Liver (tissue), 9 donors: ENCODE results near the gene ACE2. TPM values are rescaled to one million over a fixed set of nuclear protein-coding genes. Genes with fewer than 3 reads are reported as not detected.

Source experiments
- DNase-seq: peaks from one replicate; pipeline ENCODE4 v3.0.0-alpha.2; 2017; ENCODE audit warnings: low spot score
- H3K27ac ChIP-seq, 2 donors: one replicate each; pipeline ENCODE4 v1.7.0; 2013; ENCODE audit warnings: inconsistent platforms in 2 of 2, low read length in 2 of 2, control low read depth in 1 of 2, low read depth in 1 of 2, mild to moderate bottlenecking in 1 of 2
- H3K27me3 ChIP-seq, 4 donors: one replicate each; pipeline versions ENCODE4 v1.6.1 to v1.7.0; 2013; ENCODE audit warnings: low read length in 3 of 4, inconsistent platforms in 1 of 4, mild to moderate bottlenecking in 1 of 4, moderate library complexity in 1 of 4; ENCODE audit not compliant: control insufficient read depth in 4 of 4, insufficient read depth in 4 of 4
- H3K36me3 ChIP-seq, 4 donors: one replicate each; pipeline versions ENCODE4 v1.6.1 to v1.7.0; 2013; ENCODE audit warnings: low read length in 3 of 4, mild to moderate bottlenecking in 3 of 4, low read depth in 1 of 4, moderate library complexity in 1 of 4; ENCODE audit not compliant: control insufficient read depth in 4 of 4, insufficient read depth in 3 of 4
- H3K4me1 ChIP-seq, 4 donors: one replicate each; pipeline versions ENCODE4 v1.6.1 to v1.7.0; 2013; ENCODE audit warnings: low read length in 3 of 4, mild to moderate bottlenecking in 3 of 4, moderate library complexity in 1 of 4; ENCODE audit not compliant: control insufficient read depth in 4 of 4, insufficient read depth in 4 of 4
- H3K4me3 ChIP-seq, 3 donors: one replicate each; pipeline versions ENCODE4 v1.6.1 to v1.7.0; 2013; ENCODE audit warnings: low read length in 3 of 3, control low read depth in 1 of 3, low read depth in 1 of 3, mild to moderate bottlenecking in 1 of 3
- H3K9ac ChIP-seq, 2 donors: one replicate each; pipeline ENCODE4 v1.7.0; 2013; ENCODE audit warnings: low read length in 2 of 2, mild to moderate bottlenecking in 2 of 2, moderate library complexity in 2 of 2, control low read depth in 1 of 2, low read depth in 1 of 2
- H3K9me3 ChIP-seq, 4 donors: one replicate each; pipeline versions ENCODE4 v1.6.1 to v1.7.0; 2013; ENCODE audit warnings: low read length in 3 of 4; ENCODE audit not compliant: control insufficient read depth in 4 of 4
- CTCF ChIP-seq: fragments of 150-350 bp; IDR thresholded peaks from 2 replicates; pipeline ENCODE4 v1.5.1; 2017; ENCODE audit warnings: improper control_type of control experiment, low read depth, low read length; ENCODE audit not compliant: missing input control
- EGR1 ChIP-seq, 2 donors: IDR thresholded peaks; 2 replicates each; pipeline ENCODE4 v1.6.1; 2016 to 2018; ENCODE audit warnings: antibody characterized with exemption in 2 of 2, low read depth in 2 of 2
- FOXA1 ChIP-seq: IDR thresholded peaks from 2 replicates; pipeline ENCODE4 v1.6.1; 2016; ENCODE audit warnings: antibody characterized with exemption
- FOXA2 ChIP-seq: IDR thresholded peaks from 2 replicates; pipeline ENCODE4 v1.6.1; 2016; ENCODE audit warnings: antibody characterized with exemption
- GABPA ChIP-seq, 2 donors: IDR thresholded peaks in 1 of 2; conservative IDR thresholded peaks in 1 of 2; 2 replicates each; pipeline ENCODE4 v1.6.1; 2016; ENCODE audit warnings: antibody characterized with exemption in 2 of 2, mild to moderate bottlenecking in 1 of 2, moderate library complexity in 1 of 2
- HNF4A ChIP-seq, 2 donors: conservative IDR thresholded peaks; 2 replicates each; pipeline ENCODE4 v1.6.1; 2016; ENCODE audit warnings: antibody characterized with exemption in 2 of 2, mild to moderate bottlenecking in 2 of 2
- HNF4G ChIP-seq: IDR thresholded peaks from 2 replicates; pipeline ENCODE4 v1.6.1; 2016; ENCODE audit warnings: antibody characterized with exemption
- JUND ChIP-seq, 2 donors: IDR thresholded peaks; 2 replicates each; pipeline ENCODE4 v1.6.1; 2016; ENCODE audit warnings: antibody characterized with exemption in 2 of 2
- NR2F2 ChIP-seq: IDR thresholded peaks from 2 replicates; pipeline ENCODE4 v1.6.1; 2016; ENCODE audit warnings: antibody characterized with exemption
- RAD21 ChIP-seq, 2 donors: IDR thresholded peaks; 2 replicates each; pipeline ENCODE4 v1.6.1; 2016; ENCODE audit warnings: antibody characterized with exemption in 2 of 2, mild to moderate bottlenecking in 2 of 2
- RXRA ChIP-seq, 2 donors: IDR thresholded peaks; 2 replicates each; pipeline ENCODE4 v1.6.1; 2017 to 2018; ENCODE audit warnings: antibody characterized with exemption in 2 of 2, mild to moderate bottlenecking in 1 of 2
- SP1 ChIP-seq: IDR thresholded peaks from 2 replicates; pipeline ENCODE4 v1.6.1; 2018; ENCODE audit warnings: antibody characterized with exemption, mild to moderate bottlenecking
- TAF1 ChIP-seq: conservative IDR thresholded peaks from 2 replicates; pipeline ENCODE4 v1.6.1; 2016; ENCODE audit warnings: antibody characterized with exemption, mild to moderate bottlenecking
- YY1 ChIP-seq: IDR thresholded peaks from 2 replicates; pipeline ENCODE4 v1.6.1; 2016; ENCODE audit warnings: antibody characterized with exemption, mild to moderate bottlenecking
- WGBS: extraction: QIAGEN DNeasy Blood & Tissue Kit; methylation state at CpG from one replicate; pipeline ENCODE4 v1.1.7; 2013; 5-methylcytosine and 5-hydroxymethylcytosine counted together
- polyA plus RNA-seq, 2 donors: library from polyadenylated mRNA; stranded (reverse) in 1 of 2; unstranded in 1 of 2; fragments of 200-250 nt in 1 of 2; fragments of >200 nt in 1 of 2; fragmentation: Nextera tagmentation in 1 of 2; extraction: Ambion mirVana in 1 of 2; gene quantifications; one replicate each; pipeline versions ENCODE4 v1.2.1 to v1.2.3, GENCODE V29; 2013 to 2015
- total RNA-seq, 2 donors: library from RNA; depleted of rRNA; stranded (reverse); fragments of >200 nt; gene quantifications; one replicate each; pipeline ENCODE4 v1.2.3, GENCODE V29; 2014
- TF ChIP-seq, protein P1 (sequence below): IDR thresholded peaks from 2 replicates; pipeline ENCODE4 v1.6.1; 2016; ENCODE audit warnings: antibody characterized with exemption, mild to moderate bottlenecking
- TF ChIP-seq, protein P2 (sequence below): IDR thresholded peaks from 2 replicates; pipeline ENCODE4 v1.6.1; 2016; ENCODE audit warnings: antibody characterized with exemption
- TF ChIP-seq, protein P3 (sequence below): IDR thresholded peaks from 2 replicates; pipeline ENCODE4 v1.6.1; 2016; ENCODE audit warnings: antibody characterized with exemption
- TF ChIP-seq, protein P4 (sequence below): IDR thresholded peaks from 2 replicates; pipeline ENCODE4 v1.6.1; 2016; ENCODE audit warnings: antibody characterized with exemption
- donor health status: healthy.
- donor health status: healthy.
- donor health status: healthy.
- donor health status: healthy.
- donor health status: healthy.

Gene ACE2
- total and polyA plus RNA-seq, 4 donors: 0.33 to 4.1 (median 0.56) TPM

DNA sequence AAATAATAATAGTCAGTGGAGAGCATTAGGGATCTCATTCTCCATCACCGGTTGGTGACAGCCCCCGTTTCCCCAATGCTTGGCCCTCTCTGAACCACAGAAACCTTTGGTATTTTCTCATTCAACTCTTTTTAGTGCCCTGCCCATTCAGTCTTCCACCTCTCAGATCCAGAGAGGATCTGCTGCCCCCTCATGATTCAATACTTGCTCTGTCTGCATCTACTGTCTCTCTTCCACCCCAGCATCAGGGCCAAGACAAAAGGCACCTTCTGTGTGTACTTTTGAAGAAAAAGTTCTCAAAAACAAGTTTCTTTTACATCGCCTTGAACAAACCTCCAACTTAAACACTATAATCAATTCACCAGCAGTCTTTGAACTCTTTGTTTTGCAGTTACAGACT, 44.5 kb upstream of the ACE2 start:
- Histone ChIP-seq H3K4me1 (no peaks in the 10 kb centered on the region), H3K27me3 (no peaks in the 10 kb centered on the region), H3K4me3 (no peak overlapping the region), H3K9me3 (no peaks in the 10 kb centered on the region), H3K27ac (no peak overlapping the region), H3K36me3 (no peaks in the 10 kb centered on the region), H3K9ac (no peak overlapping the region)
- 94% methylated on average over 3 of the region's 3 CpGs for WGBS
- DNase-seq: no peak
- TF ChIP-seq, protein P1, sequence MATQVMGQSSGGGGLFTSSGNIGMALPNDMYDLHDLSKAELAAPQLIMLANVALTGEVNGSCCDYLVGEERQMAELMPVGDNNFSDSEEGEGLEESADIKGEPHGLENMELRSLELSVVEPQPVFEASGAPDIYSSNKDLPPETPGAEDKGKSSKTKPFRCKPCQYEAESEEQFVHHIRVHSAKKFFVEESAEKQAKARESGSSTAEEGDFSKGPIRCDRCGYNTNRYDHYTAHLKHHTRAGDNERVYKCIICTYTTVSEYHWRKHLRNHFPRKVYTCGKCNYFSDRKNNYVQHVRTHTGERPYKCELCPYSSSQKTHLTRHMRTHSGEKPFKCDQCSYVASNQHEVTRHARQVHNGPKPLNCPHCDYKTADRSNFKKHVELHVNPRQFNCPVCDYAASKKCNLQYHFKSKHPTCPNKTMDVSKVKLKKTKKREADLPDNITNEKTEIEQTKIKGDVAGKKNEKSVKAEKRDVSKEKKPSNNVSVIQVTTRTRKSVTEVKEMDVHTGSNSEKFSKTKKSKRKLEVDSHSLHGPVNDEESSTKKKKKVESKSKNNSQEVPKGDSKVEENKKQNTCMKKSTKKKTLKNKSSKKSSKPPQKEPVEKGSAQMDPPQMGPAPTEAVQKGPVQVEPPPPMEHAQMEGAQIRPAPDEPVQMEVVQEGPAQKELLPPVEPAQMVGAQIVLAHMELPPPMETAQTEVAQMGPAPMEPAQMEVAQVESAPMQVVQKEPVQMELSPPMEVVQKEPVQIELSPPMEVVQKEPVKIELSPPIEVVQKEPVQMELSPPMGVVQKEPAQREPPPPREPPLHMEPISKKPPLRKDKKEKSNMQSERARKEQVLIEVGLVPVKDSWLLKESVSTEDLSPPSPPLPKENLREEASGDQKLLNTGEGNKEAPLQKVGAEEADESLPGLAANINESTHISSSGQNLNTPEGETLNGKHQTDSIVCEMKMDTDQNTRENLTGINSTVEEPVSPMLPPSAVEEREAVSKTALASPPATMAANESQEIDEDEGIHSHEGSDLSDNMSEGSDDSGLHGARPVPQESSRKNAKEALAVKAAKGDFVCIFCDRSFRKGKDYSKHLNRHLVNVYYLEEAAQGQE: no peak
- TF ChIP-seq FOXA2: no peak
- TF ChIP-seq NR2F2: no peak
- no peak for TF ChIP-seq RAD21 (IDR thresholded peaks at IDR 0.05)
- no peak for TF ChIP-seq JUND (IDR thresholded peaks at IDR 0.05)
- TF ChIP-seq FOXA1: no peak
- TF ChIP-seq TAF1: no peak
- no peak for TF ChIP-seq RXRA (IDR thresholded peaks at IDR 0.05)
- TF ChIP-seq, protein P2, sequence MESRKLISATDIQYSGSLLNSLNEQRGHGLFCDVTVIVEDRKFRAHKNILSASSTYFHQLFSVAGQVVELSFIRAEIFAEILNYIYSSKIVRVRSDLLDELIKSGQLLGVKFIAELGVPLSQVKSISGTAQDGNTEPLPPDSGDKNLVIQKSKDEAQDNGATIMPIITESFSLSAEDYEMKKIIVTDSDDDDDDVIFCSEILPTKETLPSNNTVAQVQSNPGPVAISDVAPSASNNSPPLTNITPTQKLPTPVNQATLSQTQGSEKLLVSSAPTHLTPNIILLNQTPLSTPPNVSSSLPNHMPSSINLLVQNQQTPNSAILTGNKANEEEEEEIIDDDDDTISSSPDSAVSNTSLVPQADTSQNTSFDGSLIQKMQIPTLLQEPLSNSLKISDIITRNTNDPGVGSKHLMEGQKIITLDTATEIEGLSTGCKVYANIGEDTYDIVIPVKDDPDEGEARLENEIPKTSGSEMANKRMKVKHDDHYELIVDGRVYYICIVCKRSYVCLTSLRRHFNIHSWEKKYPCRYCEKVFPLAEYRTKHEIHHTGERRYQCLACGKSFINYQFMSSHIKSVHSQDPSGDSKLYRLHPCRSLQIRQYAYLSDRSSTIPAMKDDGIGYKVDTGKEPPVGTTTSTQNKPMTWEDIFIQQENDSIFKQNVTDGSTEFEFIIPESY: no peak
- no peak for TF ChIP-seq CTCF
- TF ChIP-seq, protein P3, sequence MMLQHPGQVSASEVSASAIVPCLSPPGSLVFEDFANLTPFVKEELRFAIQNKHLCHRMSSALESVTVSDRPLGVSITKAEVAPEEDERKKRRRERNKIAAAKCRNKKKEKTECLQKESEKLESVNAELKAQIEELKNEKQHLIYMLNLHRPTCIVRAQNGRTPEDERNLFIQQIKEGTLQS: no peak
- no peak for TF ChIP-seq EGR1 (IDR thresholded peaks at IDR 0.05; ENCODE audit: low read depth in 2 of 2)
- TF ChIP-seq GABPA (IDR thresholded peaks at IDR 0.05 in 1 of 2, conservative IDR thresholded peaks at IDR 0.05 in 1 of 2): no peak
- TF ChIP-seq HNF4G: no peak
- TF ChIP-seq YY1: no peak
- TF ChIP-seq, protein P4, sequence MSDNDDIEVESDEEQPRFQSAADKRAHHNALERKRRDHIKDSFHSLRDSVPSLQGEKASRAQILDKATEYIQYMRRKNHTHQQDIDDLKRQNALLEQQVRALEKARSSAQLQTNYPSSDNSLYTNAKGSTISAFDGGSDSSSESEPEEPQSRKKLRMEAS: no peak
- TF ChIP-seq HNF4A (conservative IDR thresholded peaks at IDR 0.05): no peak
- no peak for TF ChIP-seq SP1

- no peaks in the 10 kb centered on the region for H3K9me3 ChIP-seq
- no peaks in the 10 kb centered on the region for H3K4me1 ChIP-seq
- H3K4me3 ChIP-seq: no peak overlapping the region
- no peaks in the 10 kb centered on the region for H3K36me3 ChIP-seq
- H3K27me3 ChIP-seq: no peaks in the 10 kb centered on the region
- no peak for DNase-seq
- no peak overlapping the region for H3K27ac ChIP-seq
- no peak overlapping the region for H3K9ac ChIP-seq
- TF ChIP-seq SP1 (no peak), GABPA (IDR thresholded peaks at IDR 0.05 in 1 of 2, conservative IDR thresholded peaks at IDR 0.05 in 1 of 2) (no peak)
- TF ChIP-seq, protein P1: no peak
- 97% methylated on average over 1 of the region's 1 CpG for WGBS
Measured at GRCh38 chrX:15644560-15644872, 43.8 kb upstream of the ACE2 start.
